Transverse colon (tissue), 4 donors: ENCODE results near the gene LMBR1. TPM values are rescaled to one million over a fixed set of nuclear protein-coding genes. Genes with fewer than 3 reads are reported as not detected.

Source experiments
- DNase-seq: peaks from one replicate; pipeline ENCODE4 v3.0.0-alpha.2; 2019
- H3K27ac ChIP-seq, 4 donors: fragments of 200-600 bp; sonication (generic); 2 replicates each; pipeline ENCODE4 v1.5.1; 2016 to 2018; ENCODE audit warnings: inconsistent platforms in 4 of 4
- H3K27me3 ChIP-seq: fragments of 200-600 bp; sonication (generic); 2 replicates; pipeline ENCODE4 v1.5.1; 2017; ENCODE audit warnings: inconsistent platforms
- H3K36me3 ChIP-seq, 4 donors: fragments of 200-600 bp; sonication (generic); 2 replicates each; pipeline ENCODE4 v1.5.1; 2017 to 2019; ENCODE audit warnings: inconsistent platforms in 4 of 4
- H3K4me1 ChIP-seq, 4 donors: fragments of 200-600 bp; sonication (generic); 2 replicates each; pipeline ENCODE4 v1.5.1; 2017 to 2020; ENCODE audit warnings: inconsistent platforms in 4 of 4
- H3K4me3 ChIP-seq, 4 donors: fragments of 200-600 bp; sonication (generic); 1 replicate in 1 of 4; 2 replicates in 3 of 4; pipeline versions ENCODE4 v1.5.1 to v1.6.1; 2017 to 2019; ENCODE audit warnings: inconsistent platforms in 4 of 4
- H3K9me3 ChIP-seq, 2 donors: fragments of 200-600 bp; sonication (generic); 2 replicates each; pipeline ENCODE4 v1.5.1; 2017 to 2019; ENCODE audit warnings: inconsistent platforms in 2 of 2
- CTCF ChIP-seq, 5 experiments: fragments of 200-600 bp in 3 of 5; fragments of 450-650 bp in 2 of 5; sonication (generic) in 3 of 5; IDR thresholded peaks; 1 replicate in 2 of 5; 2 replicates in 3 of 5; pipeline ENCODE4 v1.5.1; 2016 to 2017; ENCODE audit warnings: antibody characterized with exemption in 5 of 5, inconsistent platforms in 3 of 5, mild to moderate bottlenecking in 2 of 5, moderate library complexity in 1 of 5
- EP300 ChIP-seq: sonication (generic); formaldehyde crosslinking; IDR thresholded peaks from one replicate; pipeline ENCODE4 v1.6.1; 2017; ENCODE audit warnings: antibody characterized with exemption, low read depth
- POLR2A ChIP-seq: fragments of 450-650 bp; IDR thresholded peaks from one replicate; pipeline ENCODE4 v1.6.1; 2016; ENCODE audit warnings: antibody characterized with exemption, mild to moderate bottlenecking, moderate library complexity
- POLR2AphosphoS5 ChIP-seq, 3 donors: sonication (generic); formaldehyde crosslinking; IDR thresholded peaks; one replicate each; pipeline ENCODE4 v1.6.1; 2016; ENCODE audit warnings: antibody characterized with exemption in 3 of 3
- WGBS, 2 donors: methylation state at CpG; one replicate each; pipeline ENCODE4 v1.1.5; 2018; ENCODE audit warnings: low coverage in 1 of 2; 5-methylcytosine and 5-hydroxymethylcytosine counted together
- in situ Hi-C, 4 donors: fragments of 200-750 bp; cut with MboI; loops; one replicate each; pipeline versions ENCODE4 v1.15.0 to v1.15.1; 2017; ENCODE audit warnings: low sequenced_read_pairs in 3 of 4, low pct_ligation_motif_present in 1 of 4, low pct_unique_long_range_greater_than_20kb in 1 of 4
- intact Hi-C: fragments of 100-400 bp; cut with DNase I; formaldehyde crosslinking; loops from one replicate; pipeline ENCODE4 v1.15.1; 2023; ENCODE audit warnings: low total_unique reads
- total RNA-seq, 4 donors: library from RNA; depleted of rRNA; stranded (reverse); fragments of >200 nt; gene quantifications; one replicate each; pipeline ENCODE4 v1.1.0, GENCODE V29; 2016

The LMBR1 gene
- total RNA-seq, 4 donors from 2014 or later: 16.7 to 78.1 (median 67.4) TPM

- no peak for DNase-seq
- in situ Hi-C loops: no loop called here
- peaks cover 10% of the 10 kb centered on the region for H3K27me3 ChIP-seq
Observed at GRCh38 chr7:156656598-156656997, 236.4 kb downstream of the LMBR1 start.

DNA sequence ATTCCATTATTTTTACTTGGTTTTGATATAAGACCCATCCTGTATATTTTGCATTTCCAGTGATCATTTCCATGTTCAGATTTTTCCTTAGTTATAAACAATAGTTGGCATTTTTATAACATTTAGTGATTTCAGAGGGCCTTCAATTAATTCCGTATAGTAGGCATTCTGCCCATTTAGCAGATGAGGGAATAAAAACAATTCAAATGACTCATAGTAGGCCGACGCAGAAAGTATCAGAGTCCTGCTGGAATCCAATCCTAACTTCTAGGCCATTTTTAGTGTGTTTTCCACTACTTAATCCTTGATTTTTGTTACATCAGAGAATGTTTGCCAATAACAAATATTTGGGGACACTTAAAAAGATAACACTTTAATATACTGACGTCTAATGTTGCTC lies 237.0 kb downstream of the LMBR1 start:
- no peaks in the 10 kb centered on the region for H3K9me3 ChIP-seq
- DNase-seq: no peak
- in situ Hi-C loops (no loop called here), intact Hi-C loops (no loop called here)
- H3K27ac ChIP-seq: no peak overlapping the region
- H3K4me3 ChIP-seq: no peak overlapping the region
- H3K4me1 ChIP-seq: no peaks in the 10 kb centered on the region
- WGBS, 2 donors: 73 to 75% methylated on average over 4 of the region's 4 CpGs
- H3K36me3 ChIP-seq: no peaks in the 10 kb centered on the region
- peaks cover 11% of the 10 kb centered on the region for H3K27me3 ChIP-seq
- TF ChIP-seq EP300 (no peak), POLR2AphosphoS5 (IDR thresholded peaks at IDR 0.05) (no peak), CTCF (IDR thresholded peaks at IDR 0.05) (no peak)

More at GRCh38 chr7:156656598-156656997, 236.4 kb downstream of the LMBR1 start:
- Histone ChIP-seq H3K9me3 (no peaks in the 10 kb centered on the region), H3K27ac (no peak overlapping the region), H3K4me1 (no peaks in the 10 kb centered on the region), H3K4me3 (no peak overlapping the region), H3K36me3 (no peaks in the 10 kb centered on the region)
- intact Hi-C loops: no loop called here
- WGBS, 2 donors: 33 to 52% methylated on average over 1 to 7 of the region's 7 CpGs
- TF ChIP-seq POLR2AphosphoS5 (IDR thresholded peaks at IDR 0.05) (no peak), CTCF (IDR thresholded peaks at IDR 0.05) (no peak), EP300 (no peak), POLR2A (no peak)

DNA sequence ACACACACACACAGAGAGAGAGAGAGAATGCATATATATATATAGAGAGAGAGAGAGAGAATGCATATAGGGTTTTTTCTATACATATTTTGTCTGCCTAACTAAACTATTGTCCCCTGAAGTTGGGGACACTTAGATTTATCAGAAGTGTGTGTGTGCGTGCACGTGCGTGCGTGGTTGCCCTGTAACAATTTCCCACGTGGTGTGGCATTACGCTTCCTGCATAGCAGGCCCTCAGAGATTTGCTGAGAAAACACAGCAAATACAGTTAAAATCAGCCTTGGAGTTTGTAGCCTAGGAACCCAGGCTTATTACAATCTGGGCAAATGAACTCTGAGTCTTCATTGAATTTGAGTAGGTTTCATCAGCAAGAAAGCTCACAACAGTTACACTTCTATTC lies 237.7 kb downstream of the LMBR1 start:
- Histone ChIP-seq H3K9me3 (no peaks in the 10 kb centered on the region), H3K4me3 (no peak overlapping the region), H3K36me3 (no peaks in the 10 kb centered on the region), H3K27ac (no peak overlapping the region), H3K27me3 (peaks cover 16% of the 10 kb centered on the region), H3K4me1 (no peaks in the 10 kb centered on the region)
- in situ Hi-C loops: no loop called here
- TF ChIP-seq POLR2A (no peak), POLR2AphosphoS5 (IDR thresholded peaks at IDR 0.05) (no peak)
- no peak for DNase-seq
- intact Hi-C loops: no loop called here
- 73 to 83% methylated on average over 4 to 6 of the region's 6 CpGs for WGBS, 2 donors

DNA sequence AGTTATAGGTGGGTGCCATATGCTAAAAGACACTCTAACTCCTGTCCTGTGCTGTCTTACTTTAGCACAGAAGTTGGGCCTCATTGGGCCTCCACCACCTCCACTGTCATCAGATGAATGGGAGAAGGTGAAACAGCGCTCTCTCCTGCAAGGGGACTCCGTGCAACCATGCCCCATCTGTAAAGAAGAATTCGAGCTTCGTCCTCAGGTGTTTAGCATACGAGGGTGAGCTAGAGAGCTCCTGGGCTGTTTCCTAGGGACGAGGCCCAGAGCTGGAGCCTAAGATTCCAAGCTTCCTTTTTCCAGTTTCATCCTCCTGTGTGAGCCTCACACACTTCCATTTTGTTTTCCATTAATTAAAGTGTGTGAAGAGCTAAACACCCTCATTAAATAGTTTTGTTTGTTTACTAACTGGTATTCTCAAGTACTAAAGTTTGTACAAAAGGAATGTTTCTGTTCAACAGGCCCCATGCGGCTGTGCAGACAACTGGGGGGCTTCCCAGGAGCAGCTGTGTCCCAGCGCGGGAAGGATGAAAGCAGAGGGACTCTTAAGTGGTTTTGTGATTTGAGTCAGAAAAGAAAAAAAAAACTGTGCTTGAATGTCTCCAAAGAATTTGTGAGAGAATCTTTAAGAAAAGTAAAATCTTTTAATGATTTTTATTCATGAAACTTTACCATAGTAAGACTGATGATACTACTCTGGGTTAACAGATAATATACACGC lies 238.3 kb downstream of the LMBR1 start:
- H3K27ac ChIP-seq: no peak overlapping the region
- WGBS, 2 donors: 82 to 89% methylated on average over 10 of the region's 10 CpGs
- H3K4me1 ChIP-seq: no peaks in the 10 kb centered on the region
- no peak for TF ChIP-seq CTCF (IDR thresholded peaks at IDR 0.05)
- H3K4me3 ChIP-seq: no peak overlapping the region
- in situ Hi-C loops: no loop called here
- peaks cover 22% of the 10 kb centered on the region for H3K27me3 ChIP-seq
- no peak for DNase-seq
- H3K36me3 ChIP-seq: no peaks in the 10 kb centered on the region
- intact Hi-C loops: no loop called here
- H3K9me3 ChIP-seq: no peaks in the 10 kb centered on the region
